ENCODE data around the gene SYNE1.

Gene SYNE1

GRCh38 chr6:152263582-152263981 is 373.6 kb downstream of the SYNE1 start:
- H3K27me3 ChIP-seq (ENCODE audit: insufficient read depth, low read length), result no peaks in the 10 kb centered on the region
- H3K9ac ChIP-seq (ENCODE audit: low read length), result no peak overlapping the region
- no peak overlapping the region for H2BK12ac ChIP-seq (ENCODE audit: low read length)
- H3K36me3 ChIP-seq (ENCODE audit: control insufficient read depth in 1 of 2, insufficient read depth in 2 of 2, low read length in 2 of 2), result no peaks in the 10 kb centered on the region
- no peak for DNase-seq
- no peak overlapping the region for H3K27ac ChIP-seq (ENCODE audit: low read depth, low read length)
- no peak overlapping the region for H2BK120ac ChIP-seq (ENCODE audit: insufficient read depth, low read length, poor library complexity)
- WGBS (ENCODE audit: extremely low coverage, insufficient coverage, insufficient read length), result no CpG with 5 or more reads among the region's 1 CpG
- no peak overlapping the region for H3K23ac ChIP-seq (ENCODE audit: low read length)
- no peaks in the 10 kb centered on the region for H3K79me1 ChIP-seq (ENCODE audit: low read length)
- H3K18ac ChIP-seq (ENCODE audit: low read length), result no peak overlapping the region
- no peak overlapping the region for H3K14ac ChIP-seq (ENCODE audit: low read length)
- H3K79me2 ChIP-seq (ENCODE audit: control insufficient read depth, insufficient read depth, low read length, poor library complexity), result no peaks in the 10 kb centered on the region
- no peak overlapping the region for H4K91ac ChIP-seq (ENCODE audit: low read depth, low read length)
- no peak overlapping the region for H2BK5ac ChIP-seq (ENCODE audit: low read depth, low read length, poor library complexity)
- H3K4me1 ChIP-seq (ENCODE audit: control insufficient read depth in 1 of 2, insufficient read depth in 2 of 2, low read length in 2 of 2), result no peaks in the 10 kb centered on the region
- no peak overlapping the region for H4K12ac ChIP-seq (ENCODE audit: low read depth, low read length)
- no peak overlapping the region for H3K4me2 ChIP-seq (ENCODE audit: low read length)
- no peak overlapping the region for H2AK5ac ChIP-seq (ENCODE audit: low read length)
- H3K4ac ChIP-seq (ENCODE audit: low read depth, low read length), result no peak overlapping the region
- no peak overlapping the region for H2AFZ ChIP-seq (ENCODE audit: insufficient read depth, low read length, poor library complexity)
- H3K9me3 ChIP-seq (ENCODE audit: insufficient read depth, low read depth, low read length), result peaks cover 6% of the 10 kb centered on the region
- no peak overlapping the region for H4K8ac ChIP-seq (ENCODE audit: low read depth, low read length)
- H3K4me3 ChIP-seq (ENCODE audit: low read depth, low read length), result no peak overlapping the region

- Histone ChIP-seq H4K12ac (ENCODE audit: low read depth, low read length) (no peak overlapping the region), H3K18ac (ENCODE audit: low read length) (no peak overlapping the region), H3K79me2 (ENCODE audit: control insufficient read depth, insufficient read depth, low read length, poor library complexity) (no peaks in the 10 kb centered on the region), H3K23ac (ENCODE audit: low read length) (no peak overlapping the region), H3K9me3 (ENCODE audit: insufficient read depth, low read depth, low read length) (peaks cover 6% of the 10 kb centered on the region), H3K27ac (ENCODE audit: low read depth, low read length) (no peak overlapping the region), H4K91ac (ENCODE audit: low read depth, low read length) (no peak overlapping the region), H3K4me1 (ENCODE audit: control insufficient read depth in 1 of 2, insufficient read depth in 2 of 2, low read length in 2 of 2) (no peaks in the 10 kb centered on the region), H3K4me2 (ENCODE audit: low read length) (no peak overlapping the region), H3K4ac (ENCODE audit: low read depth, low read length) (no peak overlapping the region), H2BK5ac (ENCODE audit: low read depth, low read length, poor library complexity) (no peak overlapping the region), H3K27me3 (ENCODE audit: insufficient read depth, low read length) (no peaks in the 10 kb centered on the region), H3K79me1 (ENCODE audit: low read length) (no peaks in the 10 kb centered on the region), H2BK12ac (ENCODE audit: low read length) (no peak overlapping the region), H4K8ac (ENCODE audit: low read depth, low read length) (no peak overlapping the region), H3K9ac (ENCODE audit: low read length) (no peak overlapping the region), H2AFZ (ENCODE audit: insufficient read depth, low read length, poor library complexity) (no peak overlapping the region), H3K4me3 (ENCODE audit: low read depth, low read length) (no peak overlapping the region), H3K36me3 (ENCODE audit: control insufficient read depth in 1 of 2, insufficient read depth in 2 of 2, low read length in 2 of 2) (peaks cover 0 to 3% of the 10 kb centered on the region in 2 experiments), H2AK5ac (ENCODE audit: low read length) (no peak overlapping the region), H2BK120ac (ENCODE audit: insufficient read depth, low read length, poor library complexity) (no peak overlapping the region), H3K14ac (ENCODE audit: low read length) (no peak overlapping the region)
- no CpG with 5 or more reads among the region's 4 CpGs for WGBS (ENCODE audit: extremely low coverage, insufficient coverage, insufficient read length)
- DNase-seq, result no peak
Measured at GRCh38 chr6:152261179-152261578, 376.0 kb downstream of the SYNE1 start.

GRCh38 chr6:152259234-152259633 is 377.9 kb downstream of the SYNE1 start:
- no peaks in the 10 kb centered on the region for H3K79me2 ChIP-seq (ENCODE audit: control insufficient read depth, insufficient read depth, low read length, poor library complexity)
- H2AFZ ChIP-seq (ENCODE audit: insufficient read depth, low read length, poor library complexity), result no peak overlapping the region
- H4K8ac ChIP-seq (ENCODE audit: low read depth, low read length), result no peak overlapping the region
- H3K27me3 ChIP-seq (ENCODE audit: insufficient read depth, low read length), result no peaks in the 10 kb centered on the region
- no peak overlapping the region for H2BK12ac ChIP-seq (ENCODE audit: low read length)
- no peak overlapping the region for H3K23ac ChIP-seq (ENCODE audit: low read length)
- H3K9ac ChIP-seq (ENCODE audit: low read length), result no peak overlapping the region
- no peak overlapping the region for H3K18ac ChIP-seq (ENCODE audit: low read length)
- no peak overlapping the region for H3K27ac ChIP-seq (ENCODE audit: low read depth, low read length)
- peaks cover 0 to 3% of the 10 kb centered on the region in 2 experiments for H3K36me3 ChIP-seq (ENCODE audit: control insufficient read depth in 1 of 2, insufficient read depth in 2 of 2, low read length in 2 of 2)
- H3K79me1 ChIP-seq (ENCODE audit: low read length), result no peaks in the 10 kb centered on the region
- no peak overlapping the region for H4K91ac ChIP-seq (ENCODE audit: low read depth, low read length)
- H2BK5ac ChIP-seq (ENCODE audit: low read depth, low read length, poor library complexity), result no peak overlapping the region
- H4K12ac ChIP-seq (ENCODE audit: low read depth, low read length), result no peak overlapping the region
- DNase-seq, result no peak
- no peaks in the 10 kb centered on the region for H3K4me1 ChIP-seq (ENCODE audit: control insufficient read depth in 1 of 2, insufficient read depth in 2 of 2, low read length in 2 of 2)
- no peak overlapping the region for H3K14ac ChIP-seq (ENCODE audit: low read length)
- H3K4ac ChIP-seq (ENCODE audit: low read depth, low read length), result no peak overlapping the region
- no peak overlapping the region for H3K4me2 ChIP-seq (ENCODE audit: low read length)
- no peak overlapping the region for H2AK5ac ChIP-seq (ENCODE audit: low read length)
- H3K9me3 ChIP-seq (ENCODE audit: insufficient read depth, low read depth, low read length), result peaks cover 6% of the 10 kb centered on the region
- no peak overlapping the region for H3K4me3 ChIP-seq (ENCODE audit: low read depth, low read length)
- H2BK120ac ChIP-seq (ENCODE audit: insufficient read depth, low read length, poor library complexity), result no peak overlapping the region
- WGBS (ENCODE audit: extremely low coverage, insufficient coverage, insufficient read length), result no CpG with 5 or more reads among the region's 3 CpGs

GRCh38 chr6:152257581-152257980 is 379.6 kb downstream of the SYNE1 start:
- Histone ChIP-seq H2AFZ (ENCODE audit: insufficient read depth, low read length, poor library complexity) (no peak overlapping the region), H3K27ac (ENCODE audit: low read depth, low read length) (no peak overlapping the region), H3K9ac (ENCODE audit: low read length) (no peak overlapping the region), H3K18ac (ENCODE audit: low read length) (no peak overlapping the region), H2BK5ac (ENCODE audit: low read depth, low read length, poor library complexity) (no peak overlapping the region), H3K4me2 (ENCODE audit: low read length) (no peak overlapping the region), H3K14ac (ENCODE audit: low read length) (no peak overlapping the region), H3K79me1 (ENCODE audit: low read length) (no peaks in the 10 kb centered on the region), H2BK12ac (ENCODE audit: low read length) (no peak overlapping the region), H3K9me3 (ENCODE audit: insufficient read depth, low read depth, low read length) (peaks cover 3% of the 10 kb centered on the region), H4K8ac (ENCODE audit: low read depth, low read length) (no peak overlapping the region), H3K23ac (ENCODE audit: low read length) (no peak overlapping the region), H3K4me1 (ENCODE audit: control insufficient read depth in 1 of 2, insufficient read depth in 2 of 2, low read length in 2 of 2) (no peaks in the 10 kb centered on the region), H3K4me3 (ENCODE audit: low read depth, low read length) (no peak overlapping the region), H2BK120ac (ENCODE audit: insufficient read depth, low read length, poor library complexity) (no peak overlapping the region), H4K91ac (ENCODE audit: low read depth, low read length) (no peak overlapping the region), H3K79me2 (ENCODE audit: control insufficient read depth, insufficient read depth, low read length, poor library complexity) (no peaks in the 10 kb centered on the region), H3K4ac (ENCODE audit: low read depth, low read length) (no peak overlapping the region), H3K27me3 (ENCODE audit: insufficient read depth, low read length) (no peaks in the 10 kb centered on the region), H3K36me3 (ENCODE audit: control insufficient read depth in 1 of 2, insufficient read depth in 2 of 2, low read length in 2 of 2) (peaks cover 0 to 3% of the 10 kb centered on the region in 2 experiments), H4K12ac (ENCODE audit: low read depth, low read length) (no peak overlapping the region), H2AK5ac (ENCODE audit: low read length) (no peak overlapping the region)
- no peak for DNase-seq

All from trophoblast cell (in vitro differentiated cells and primary cell).